K562 (cell line): ENCODE data around the gene GRXCR2. TPM values are rescaled to one million over a fixed set of nuclear protein-coding genes. Genes with fewer than 3 reads are reported as not detected.
A peak's percentile ranks its signal among the peaks of the same experiment; 100 is the strongest.

Experiments used
- ATF7 ChIP-seq: fragments of 450-650 bp; IDR thresholded peaks from 2 replicates; pipeline ENCODE4 v1.7.1; 2014; ENCODE audit warnings: mild to moderate bottlenecking, moderate library complexity
- BCLAF1 ChIP-seq, 2 experiments: fragments of 450-650 bp in 1 of 2; IDR thresholded peaks; 2 replicates each; pipeline ENCODE4 v1.6.1; 2011 to 2017; ENCODE audit warnings: low read depth in 2 of 2, antibody characterized with exemption in 1 of 2, borderline replicate concordance in 1 of 2, low read length in 1 of 2, mild to moderate bottlenecking in 1 of 2, mixed read lengths in 1 of 2; ENCODE audit not compliant: control insufficient read depth in 1 of 2
- EP300 ChIP-seq: IDR thresholded peaks from 2 replicates; pipeline ENCODE4 v1.6.1; 2012; ENCODE audit warnings: low read length, improper control_type of control experiment
- HNRNPL ChIP-seq: fragments of 200-400 bp; formaldehyde crosslinking; IDR thresholded peaks from 2 replicates; pipeline ENCODE4 v1.6.1; 2017; ENCODE audit warnings: low read depth, mild to moderate bottlenecking, low read length
- IFI16 ChIP-seq: fragments of 250-450 bp; sonication (Bioruptor Pico); IDR thresholded peaks from 2 replicates; pipeline ENCODE4 v2.1.2; 2022; ENCODE audit warnings: mild to moderate bottlenecking, inconsistent platforms
- MEF2D ChIP-seq: conservative IDR thresholded peaks from 2 replicates; pipeline ENCODE4 v1.6.1; 2016; ENCODE audit warnings: low read depth, missing genetic modification characterization, missing compliant biosample characterization
- MIER1 ChIP-seq: fragments of 450-650 bp; IDR thresholded peaks from 2 replicates; pipeline ENCODE4 v1.6.1; 2016; ENCODE audit warnings: antibody characterized with exemption, mild to moderate bottlenecking, low read depth
- NFRKB ChIP-seq: fragments of 450-650 bp; IDR thresholded peaks from 2 replicates; pipeline ENCODE4 v1.6.1; 2016; ENCODE audit warnings: low read depth
- RBFOX2 ChIP-seq: fragments of 200-400 bp; formaldehyde crosslinking; IDR thresholded peaks from 2 replicates; pipeline ENCODE4 v1.6.1; 2017; ENCODE audit warnings: low read depth, mild to moderate bottlenecking, low read length, moderate library complexity
- TAF9B ChIP-seq: fragments of 450-650 bp; IDR thresholded peaks from 2 replicates; pipeline ENCODE4 v1.6.1; 2018; ENCODE audit warnings: mild to moderate bottlenecking; ENCODE audit not compliant: partially characterized antibody
- TEAD4 ChIP-seq, 2 experiments: sonication (generic) in 1 of 2; formaldehyde crosslinking in 1 of 2; IDR thresholded peaks; 2 replicates each; pipeline versions ENCODE4 v1.6.1 to v1.8.0; 2012 to 2022; ENCODE audit warnings: borderline replicate concordance in 1 of 2, inconsistent platforms in 1 of 2, low read length in 1 of 2, mild to moderate bottlenecking in 1 of 2, missing genetic modification reagents in 1 of 2
- ZBTB26 ChIP-seq: fragments of 450-650 bp; formaldehyde crosslinking; IDR thresholded peaks from 2 replicates; pipeline ENCODE4 v1.4.0; 2022; ENCODE audit warnings: missing genetic modification characterization
- ZBTB49 ChIP-seq: sonication (generic); formaldehyde crosslinking; IDR thresholded peaks from 2 replicates; pipeline ENCODE4 v1.8.0; 2022; ENCODE audit warnings: missing genetic modification reagents, mild to moderate bottlenecking, borderline replicate concordance
- ZNF165 ChIP-seq: fragments of 250-450 bp; sonication (Bioruptor Pico); IDR thresholded peaks from 2 replicates; pipeline ENCODE4 v1.4.0; 2020; ENCODE audit warnings: borderline replicate concordance
- ZNF584 ChIP-seq: fragments of 200-800 bp; sonication (Bioruptor generic); IDR thresholded peaks from 2 replicates; pipeline ENCODE4 v1.6.1; 2016; ENCODE audit warnings: low read depth, mild to moderate bottlenecking, missing genetic modification characterization, missing compliant biosample characterization
- ZNF668 ChIP-seq: fragments of 250-450 bp; sonication (Bioruptor Pico); IDR thresholded peaks from 2 replicates; pipeline ENCODE4 v1.8.0; 2022; ENCODE audit warnings: mild to moderate bottlenecking, inconsistent platforms
- polyA plus RNA-seq, 8 experiments: library from polyadenylated mRNA; depleted of rRNA in 4 of 8; stranded (reverse) in 5 of 8; unstranded in 3 of 8; fragments of >200 nt; fragmentation: Nextera tagmentation in 2 of 8; fragmentation: Illumina TruSeq in 1 of 8; extraction: Ambion mirVana in 2 of 8; extraction: Trizol in 1 of 8; gene quantifications; 2 replicates each; pipeline versions ENCODE4 v1.2.1 to v1.2.3, GENCODE V29; 2011 to 2014; ENCODE audit warnings: inconsistent platforms in 1 of 8, missing spikeins in 1 of 8
- total RNA-seq, 7 experiments: library from RNA; depleted of rRNA in 6 of 7; stranded (reverse); fragments of >200 nt in 6 of 7; fragmentation: Illumina TruSeq in 2 of 7; extraction: Trizol in 2 of 7; gene quantifications; 2 replicates each; pipeline versions ENCODE4 v1.2.1 to v1.2.3, GENCODE V29; 2011 to 2021; ENCODE audit warnings: low replicate concordance in 1 of 7
- TF ChIP-seq, protein P1 (sequence below): fragments of 200-800 bp; sonication (Bioruptor generic); IDR thresholded peaks from 2 replicates; pipeline ENCODE4 v1.6.1; 2017; ENCODE audit warnings: missing genetic modification characterization, missing compliant biosample characterization

The GRXCR2 gene
- total and polyA plus RNA-seq, 9 of the 15 experiments (the other 6 are each of a cell fraction or from before 2014, with no cell fraction given), result not detected

DNA sequence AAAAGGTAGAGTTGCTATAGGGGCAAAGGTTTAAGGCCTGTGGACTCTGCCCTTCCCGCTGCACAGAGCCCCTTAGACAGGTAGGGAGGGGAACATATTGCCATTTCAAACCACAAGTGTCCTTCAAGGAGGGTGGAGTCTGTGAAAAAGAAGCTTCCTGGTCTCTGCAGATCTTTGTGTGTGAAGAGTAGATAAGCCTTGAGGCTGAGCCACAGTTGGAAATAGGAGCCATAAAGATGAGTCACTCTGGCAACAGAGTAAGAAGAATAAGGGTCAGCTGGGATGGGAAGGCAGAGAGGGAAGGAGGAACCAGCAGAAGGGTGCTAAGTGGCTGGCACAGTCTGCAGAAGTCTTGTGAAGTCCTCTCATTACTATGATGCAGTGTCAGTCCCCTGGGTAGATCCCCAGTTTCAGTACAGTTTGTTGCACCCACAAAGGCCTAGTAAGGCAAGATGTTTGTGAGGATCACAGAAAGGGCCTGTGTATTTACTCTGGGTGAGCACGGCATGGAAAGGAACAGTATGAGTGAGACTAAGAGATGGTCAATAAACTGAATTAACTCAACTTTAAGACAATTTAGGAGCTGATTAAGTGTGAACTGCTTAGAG lies 18.1 kb downstream of the GRXCR2 start (continued):
- TF ChIP-seq ZBTB49 (CRISPR knock-in tag), result no peak
- peak in 1 of 2 experiments; percentile 61; a peak in 1 of 4 replicates for TF ChIP-seq BCLAF1 (IDR thresholded peaks at IDR 0.05; ENCODE audit: borderline replicate concordance in 1 of 2, control insufficient read depth in 1 of 2, low read depth in 2 of 2, low read length in 1 of 2)
- TF ChIP-seq ZNF668 (CRISPR knock-in tag), result 0 out of 2 replicates have a peak, but pooled peaks have one; percentile 43
- peak; percentile 98 for TF ChIP-seq TEAD4 (IDR thresholded peaks at IDR 0.05; ENCODE audit: low read length)
- no peak for TF ChIP-seq TEAD4 (CRISPR knock-in tag; IDR thresholded peaks at IDR 0.05; ENCODE audit: borderline replicate concordance)
- no peak for TF ChIP-seq MIER1
- peak; percentile 74 for TF ChIP-seq MEF2D
- peak; percentile 79 for TF ChIP-seq TAF9B
- TF ChIP-seq NFRKB, result peak; percentile 79
- TF ChIP-seq ZNF165 (CRISPR knock-in tag), result no peak
- TF ChIP-seq ZNF584 (CRISPR knock-in tag), result peak; percentile 76; the same call in 1 of the 2 replicates
- TF ChIP-seq, protein P1, sequence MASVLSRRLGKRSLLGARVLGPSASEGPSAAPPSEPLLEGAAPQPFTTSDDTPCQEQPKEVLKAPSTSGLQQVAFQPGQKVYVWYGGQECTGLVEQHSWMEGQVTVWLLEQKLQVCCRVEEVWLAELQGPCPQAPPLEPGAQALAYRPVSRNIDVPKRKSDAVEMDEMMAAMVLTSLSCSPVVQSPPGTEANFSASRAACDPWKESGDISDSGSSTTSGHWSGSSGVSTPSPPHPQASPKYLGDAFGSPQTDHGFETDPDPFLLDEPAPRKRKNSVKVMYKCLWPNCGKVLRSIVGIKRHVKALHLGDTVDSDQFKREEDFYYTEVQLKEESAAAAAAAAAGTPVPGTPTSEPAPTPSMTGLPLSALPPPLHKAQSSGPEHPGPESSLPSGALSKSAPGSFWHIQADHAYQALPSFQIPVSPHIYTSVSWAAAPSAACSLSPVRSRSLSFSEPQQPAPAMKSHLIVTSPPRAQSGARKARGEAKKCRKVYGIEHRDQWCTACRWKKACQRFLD (CRISPR knock-in tag), result peak; percentile 95
- TF ChIP-seq RBFOX2, result peak; percentile 44
- TF ChIP-seq EP300, result peak; percentile 98
- no peak for TF ChIP-seq IFI16 (CRISPR knock-in tag)
- TF ChIP-seq HNRNPL, result no peak
- 0 out of 2 replicates have a peak, but pooled peaks have one; percentile 3 for TF ChIP-seq ZBTB26 (CRISPR knock-in tag)
- peak; percentile 90 for TF ChIP-seq ATF7
